Measurements from ENCODE around the gene NTM.

Gene NTM

GRCh38 chr11:131897956-131898355 is 527.5 kb downstream of the NTM start:
- peak; percentile 62 for DNase-seq (ENCODE audit: low read depth)
- TF ChIP-seq CTCF (IDR thresholded peaks at IDR 0.05; ENCODE audit: control insufficient read depth, extremely low read depth, insufficient read depth), result no peak

DNA sequence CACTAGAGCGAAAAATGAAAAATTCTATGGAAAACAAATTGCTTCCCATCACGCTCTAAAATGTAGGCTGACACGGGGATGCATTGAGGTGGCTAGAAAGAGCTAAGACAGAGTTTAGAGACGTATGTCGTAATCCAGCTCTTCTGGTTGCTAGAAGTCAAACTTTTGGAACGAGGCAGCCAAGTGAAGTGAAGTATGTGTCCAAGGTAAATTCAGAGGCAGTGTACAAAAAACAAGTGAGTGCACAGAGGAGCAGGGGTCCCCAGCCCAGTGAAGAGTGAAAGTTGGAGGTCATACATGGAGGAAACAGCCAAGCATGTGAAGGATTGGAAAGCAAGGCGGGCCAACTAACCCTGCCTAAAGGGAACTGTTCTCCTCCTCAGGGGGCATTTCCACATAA is 528.5 kb downstream of the NTM start:
- no peak for TF ChIP-seq CTCF (IDR thresholded peaks at IDR 0.05; ENCODE audit: control insufficient read depth, extremely low read depth, insufficient read depth)
- no peak for DNase-seq (ENCODE audit: low read depth)

More at GRCh38 chr11:131897956-131898355, 527.5 kb downstream of the NTM start:
- no peak overlapping the region for H3K4me3 ChIP-seq (ENCODE audit: low read depth, low read length)

DNA sequence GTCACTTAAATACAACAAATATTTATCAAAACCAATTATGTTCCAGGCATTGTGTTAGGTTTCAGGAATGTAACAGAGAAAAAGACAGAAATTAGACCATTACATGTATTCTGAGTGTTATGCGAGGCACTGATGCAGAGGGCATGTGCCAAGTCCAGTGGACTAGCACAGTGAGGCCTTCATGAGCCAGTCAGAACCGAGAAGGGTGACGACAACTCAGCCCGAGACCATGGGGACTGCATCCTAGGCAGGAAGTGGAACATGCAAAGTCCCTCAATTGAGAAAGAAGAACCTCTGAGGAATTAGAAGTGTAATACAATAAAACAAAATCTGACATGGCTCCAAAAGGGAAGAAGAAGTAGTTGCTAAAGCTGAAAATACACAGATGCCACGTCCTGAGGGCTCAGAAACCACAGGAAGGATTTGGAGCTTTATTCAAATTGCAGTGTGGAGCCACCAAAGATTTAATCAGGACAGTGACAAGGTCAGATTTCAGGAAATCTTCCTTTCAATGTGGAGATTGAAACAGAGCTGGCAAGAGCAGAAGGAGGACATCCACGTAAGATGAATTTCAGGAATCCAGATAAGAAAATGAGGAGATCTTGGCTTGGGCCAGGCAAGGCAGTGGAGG is 529.6 kb downstream of the NTM start:
- TF ChIP-seq CTCF (IDR thresholded peaks at IDR 0.05; ENCODE audit: control insufficient read depth, extremely low read depth, insufficient read depth), result no peak
- DNase-seq (ENCODE audit: low read depth), result no peak
- H3K4me3 ChIP-seq (ENCODE audit: low read depth, low read length), result no peak overlapping the region

More for the DNA sequence above, 528.5 kb downstream of the NTM start:
- H3K4me3 ChIP-seq (ENCODE audit: low read depth, low read length), result no peak overlapping the region

DNA sequence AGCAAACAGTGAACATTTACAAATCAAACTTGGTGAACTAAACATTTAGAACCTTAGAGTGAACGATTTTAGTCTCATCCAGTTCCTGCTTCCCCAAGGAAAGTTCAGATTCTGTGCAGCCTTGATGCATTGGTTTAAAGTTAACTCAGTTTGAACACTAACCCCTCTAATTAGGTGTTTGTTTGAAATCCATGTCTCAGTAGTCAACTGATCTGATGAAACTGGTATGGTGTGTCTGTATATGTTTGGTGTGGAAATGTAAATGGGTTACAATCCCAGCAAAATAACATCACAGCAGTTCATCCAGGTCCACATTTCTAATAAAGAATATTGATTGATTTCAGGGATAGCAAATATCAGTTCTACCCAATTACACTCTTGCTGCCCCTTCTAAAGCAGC is 532.0 kb downstream of the NTM start:
- no peak for DNase-seq (ENCODE audit: low read depth)
- TF ChIP-seq CTCF (IDR thresholded peaks at IDR 0.05; ENCODE audit: control insufficient read depth, extremely low read depth, insufficient read depth), result no peak
- H3K4me3 ChIP-seq (ENCODE audit: low read depth, low read length), result no peak overlapping the region

GRCh38 chr11:131903074-131903473 is 532.7 kb downstream of the NTM start:
- no peak overlapping the region for H3K4me3 ChIP-seq (ENCODE audit: low read depth, low read length)
- DNase-seq (ENCODE audit: low read depth), result peak; percentile 68
- TF ChIP-seq CTCF (IDR thresholded peaks at IDR 0.05; ENCODE audit: control insufficient read depth, extremely low read depth, insufficient read depth), result no peak

- H3K4me3 ChIP-seq (ENCODE audit: low read depth, low read length), result no peak overlapping the region
- TF ChIP-seq CTCF (IDR thresholded peaks at IDR 0.05; ENCODE audit: control insufficient read depth, extremely low read depth, insufficient read depth), result no peak
- DNase-seq (ENCODE audit: low read depth), result no peak
These were observed 534.3 kb downstream of the NTM start for GRCh38 chr11:131904756-131905155.

DNA sequence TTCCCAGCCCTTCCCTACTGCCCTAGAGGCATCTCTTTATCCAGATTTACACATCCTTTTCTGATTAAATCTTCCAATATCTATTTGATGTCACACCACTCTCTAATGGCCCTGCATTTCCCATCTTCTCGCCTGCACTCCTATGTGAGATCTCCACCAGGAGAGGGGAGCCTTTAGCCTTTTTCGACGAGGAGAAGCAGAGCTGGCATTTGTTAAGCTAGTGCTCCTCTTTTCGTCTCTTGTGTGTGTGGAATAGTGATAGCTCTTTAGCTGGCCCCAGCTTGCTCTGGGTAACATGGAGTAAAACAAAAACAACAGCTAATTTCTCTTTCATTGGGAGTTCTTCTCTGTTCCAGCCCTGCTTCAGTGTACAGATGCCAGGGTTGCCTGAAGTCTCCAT is 536.5 kb downstream of the NTM start:
- H3K4me3 ChIP-seq (ENCODE audit: low read depth, low read length), result no peak overlapping the region
- TF ChIP-seq CTCF (IDR thresholded peaks at IDR 0.05; ENCODE audit: control insufficient read depth, extremely low read depth, insufficient read depth), result peak; percentile 38
- DNase-seq (ENCODE audit: low read depth), result no peak
